ENCODE measurements around the gene FBXL17.

Gene FBXL17

DNA sequence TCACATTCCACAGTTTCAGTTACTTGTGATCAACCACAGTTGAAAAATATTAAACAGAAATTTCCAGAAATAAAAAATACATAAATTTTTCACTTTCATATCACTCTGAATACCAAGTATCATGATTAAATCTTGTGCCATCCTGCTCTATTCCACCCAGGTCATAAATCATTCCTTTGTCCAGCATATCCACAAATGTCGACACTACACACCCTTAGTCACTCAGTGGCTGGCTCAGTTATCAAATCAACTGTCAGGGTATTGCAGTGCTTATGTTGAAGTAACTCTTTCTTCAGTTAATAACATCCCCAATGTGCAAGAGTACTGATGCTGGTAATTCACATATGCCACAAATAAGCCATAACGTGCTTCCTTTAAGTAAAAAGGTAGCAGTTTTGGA lies 115.7 kb downstream of the FBXL17 start:
- peaks cover 8% of the 10 kb centered on the region for H3K4me1 ChIP-seq (ENCODE audit: control insufficient read depth, insufficient read depth, low read length)
- no peaks in the 10 kb centered on the region for H3K36me3 ChIP-seq (ENCODE audit: control insufficient read depth, insufficient read depth, low read length, severe bottlenecking)
- no peak overlapping the region for H3K9ac ChIP-seq (ENCODE audit: low read length)
- H3K4me3 ChIP-seq (ENCODE audit: low read length), result no peak overlapping the region
- no peaks in the 10 kb centered on the region for H3K9me3 ChIP-seq (ENCODE audit: control insufficient read depth, low read length)
- H3K27me3 ChIP-seq (replicated peaks; ENCODE audit: control insufficient read depth, insufficient read depth, low read length), result no peaks in the 10 kb centered on the region
- DNase-seq (ENCODE audit: low read depth), result no peak

DNA sequence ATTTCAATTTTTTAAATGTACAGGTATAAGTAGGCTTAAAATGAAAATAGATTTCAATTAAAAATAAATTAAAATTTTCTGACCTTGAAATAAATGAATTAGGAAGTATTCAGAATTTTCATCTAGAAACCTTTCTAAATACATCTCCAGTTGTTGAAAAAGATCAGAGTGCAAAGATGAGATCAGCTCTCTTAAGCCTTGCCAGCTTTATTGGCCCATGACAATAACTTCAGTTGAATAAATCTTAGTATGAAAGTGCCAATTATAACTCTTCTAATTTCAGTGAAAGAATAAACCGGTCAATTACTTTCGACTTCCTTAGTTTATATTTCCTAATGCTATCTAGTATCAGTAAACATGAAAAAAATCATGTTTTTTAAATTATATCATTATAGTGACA lies 117.4 kb downstream of the FBXL17 start:
- Histone ChIP-seq H3K9ac (ENCODE audit: low read length) (no peak overlapping the region), H3K4me1 (ENCODE audit: control insufficient read depth, insufficient read depth, low read length) (peaks cover 15% of the 10 kb centered on the region), H3K9me3 (ENCODE audit: control insufficient read depth, low read length) (no peaks in the 10 kb centered on the region), H3K36me3 (ENCODE audit: control insufficient read depth, insufficient read depth, low read length, severe bottlenecking) (no peaks in the 10 kb centered on the region), H3K4me3 (ENCODE audit: low read length) (no peak overlapping the region), H3K27me3 (replicated peaks; ENCODE audit: control insufficient read depth, insufficient read depth, low read length) (no peaks in the 10 kb centered on the region)
- no peak for DNase-seq (ENCODE audit: low read depth)

DNA sequence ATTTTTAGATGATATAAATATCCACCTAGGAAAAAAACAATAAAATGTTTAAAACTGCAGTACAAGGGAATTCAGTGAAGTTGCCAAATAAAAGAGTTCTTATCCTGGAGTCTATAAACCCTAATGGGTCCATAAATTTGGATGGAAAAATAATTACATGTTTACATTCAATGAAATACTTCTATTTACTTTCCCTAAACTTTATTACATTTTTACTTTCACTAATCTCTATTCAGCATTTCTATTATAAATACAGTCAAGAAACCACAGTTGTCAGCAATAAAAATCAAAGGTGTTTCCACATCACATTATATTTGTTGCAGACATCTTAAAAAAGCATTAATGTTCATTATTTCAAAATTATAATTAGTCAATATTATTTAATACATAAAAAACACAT lies 118.6 kb downstream of the FBXL17 start:
- Histone ChIP-seq H3K9ac (ENCODE audit: low read length) (no peak overlapping the region), H3K9me3 (ENCODE audit: control insufficient read depth, low read length) (no peaks in the 10 kb centered on the region), H3K4me1 (ENCODE audit: control insufficient read depth, insufficient read depth, low read length) (peaks cover 20% of the 10 kb centered on the region), H3K4me3 (ENCODE audit: low read length) (no peak overlapping the region), H3K27me3 (replicated peaks; ENCODE audit: control insufficient read depth, insufficient read depth, low read length) (no peaks in the 10 kb centered on the region), H3K36me3 (ENCODE audit: control insufficient read depth, insufficient read depth, low read length, severe bottlenecking) (no peaks in the 10 kb centered on the region)
- no peak for DNase-seq (ENCODE audit: low read depth)

DNA sequence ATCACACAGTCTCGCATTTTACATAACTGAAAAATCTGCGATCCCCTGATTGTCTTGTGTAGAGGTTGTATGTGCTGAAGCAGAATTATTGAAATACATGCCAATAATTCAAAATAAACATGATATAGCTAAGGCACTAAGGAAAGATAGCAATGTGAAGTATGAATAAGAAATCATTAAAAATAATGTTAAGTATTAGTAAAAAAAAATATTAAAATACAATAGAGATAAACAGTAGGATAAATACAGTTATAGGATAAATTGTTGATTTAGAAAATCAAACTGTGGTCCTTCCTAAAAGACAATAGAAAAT lies 121.1 kb downstream of the FBXL17 start:
- peak overlapping the region; percentile 46 for H3K4me3 ChIP-seq (ENCODE audit: low read length)
- H3K4me1 ChIP-seq (ENCODE audit: control insufficient read depth, insufficient read depth, low read length), result peaks cover 16% of the 10 kb centered on the region
- no peaks in the 10 kb centered on the region for H3K36me3 ChIP-seq (ENCODE audit: control insufficient read depth, insufficient read depth, low read length, severe bottlenecking)
- DNase-seq (ENCODE audit: low read depth), result no peak
- no peak overlapping the region for H3K9ac ChIP-seq (ENCODE audit: low read length)
- H3K27me3 ChIP-seq (replicated peaks; ENCODE audit: control insufficient read depth, insufficient read depth, low read length), result no peaks in the 10 kb centered on the region
- no peaks in the 10 kb centered on the region for H3K9me3 ChIP-seq (ENCODE audit: control insufficient read depth, low read length)

DNA sequence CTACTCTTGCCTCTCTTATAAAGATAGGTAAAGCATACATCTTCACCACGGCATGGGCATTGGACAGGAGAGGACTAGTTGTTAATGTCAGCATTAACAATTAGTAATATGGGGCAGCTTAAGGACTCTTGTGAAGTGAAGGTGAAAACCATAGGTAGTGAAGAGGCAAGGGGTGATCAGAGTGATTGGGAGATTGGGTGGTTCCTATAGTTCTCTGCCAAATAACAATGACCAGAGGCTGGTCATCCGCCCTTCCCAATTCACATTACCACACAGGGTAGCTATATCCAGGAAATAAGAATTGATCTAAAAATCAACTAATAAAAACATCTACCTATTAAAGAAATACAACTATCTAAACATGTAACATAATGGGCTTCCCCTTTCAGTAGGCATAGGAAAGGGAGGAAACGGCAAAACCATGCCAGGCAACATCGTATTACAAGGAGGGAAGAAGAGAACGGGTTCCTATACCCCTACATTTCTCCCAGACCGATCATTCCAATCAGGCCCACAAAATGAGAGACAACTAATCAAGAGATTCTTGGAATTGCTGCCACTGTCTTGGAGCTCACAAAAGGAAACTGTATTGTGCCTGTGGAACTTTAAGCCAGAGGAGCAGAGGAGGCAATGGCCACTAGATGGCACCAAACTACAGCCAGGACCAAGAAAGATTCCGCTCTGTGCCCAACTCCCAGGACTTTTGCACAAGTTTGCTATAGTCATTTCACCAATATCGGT lies 121.6 kb downstream of the FBXL17 start:
- Histone ChIP-seq H3K27me3 (replicated peaks; ENCODE audit: control insufficient read depth, insufficient read depth, low read length) (no peaks in the 10 kb centered on the region), H3K9ac (ENCODE audit: low read length) (peak overlapping the region; percentile 43), H3K36me3 (ENCODE audit: control insufficient read depth, insufficient read depth, low read length, severe bottlenecking) (no peaks in the 10 kb centered on the region), H3K4me3 (ENCODE audit: low read length) (peak overlapping the region; percentile 46), H3K9me3 (ENCODE audit: control insufficient read depth, low read length) (no peaks in the 10 kb centered on the region), H3K4me1 (ENCODE audit: control insufficient read depth, insufficient read depth, low read length) (peaks cover 16% of the 10 kb centered on the region)
- peak; percentile 93 for DNase-seq (ENCODE audit: low read depth)

DNA sequence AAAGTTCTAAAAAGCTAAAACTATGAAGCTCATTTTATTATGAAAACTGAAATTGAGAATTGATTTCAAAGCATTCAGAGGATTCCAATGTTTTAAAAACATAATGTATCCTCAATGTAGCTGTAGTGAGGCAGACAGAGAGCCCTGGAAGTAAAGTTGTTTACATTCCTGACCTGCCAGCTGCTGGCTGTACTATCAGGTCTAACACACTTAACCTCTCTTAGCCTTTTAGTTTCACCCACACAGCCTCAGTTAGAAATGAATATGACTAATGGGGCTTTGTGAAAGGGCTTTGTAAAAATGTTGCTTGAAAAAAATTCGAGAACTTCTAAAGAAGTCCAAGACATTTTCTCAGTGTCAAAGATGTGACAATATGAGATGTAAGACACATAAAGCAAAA lies 122.6 kb downstream of the FBXL17 start:
- H3K4me1 ChIP-seq (ENCODE audit: control insufficient read depth, insufficient read depth, low read length), result peaks cover 16% of the 10 kb centered on the region
- peak; percentile 53 for DNase-seq (ENCODE audit: low read depth)
- H3K27me3 ChIP-seq (replicated peaks; ENCODE audit: control insufficient read depth, insufficient read depth, low read length), result no peaks in the 10 kb centered on the region
- H3K4me3 ChIP-seq (ENCODE audit: low read length), result no peak overlapping the region
- H3K9me3 ChIP-seq (ENCODE audit: control insufficient read depth, low read length), result no peaks in the 10 kb centered on the region
- no peaks in the 10 kb centered on the region for H3K36me3 ChIP-seq (ENCODE audit: control insufficient read depth, insufficient read depth, low read length, severe bottlenecking)
- H3K9ac ChIP-seq (ENCODE audit: low read length), result peak overlapping the region; percentile 5

DNA sequence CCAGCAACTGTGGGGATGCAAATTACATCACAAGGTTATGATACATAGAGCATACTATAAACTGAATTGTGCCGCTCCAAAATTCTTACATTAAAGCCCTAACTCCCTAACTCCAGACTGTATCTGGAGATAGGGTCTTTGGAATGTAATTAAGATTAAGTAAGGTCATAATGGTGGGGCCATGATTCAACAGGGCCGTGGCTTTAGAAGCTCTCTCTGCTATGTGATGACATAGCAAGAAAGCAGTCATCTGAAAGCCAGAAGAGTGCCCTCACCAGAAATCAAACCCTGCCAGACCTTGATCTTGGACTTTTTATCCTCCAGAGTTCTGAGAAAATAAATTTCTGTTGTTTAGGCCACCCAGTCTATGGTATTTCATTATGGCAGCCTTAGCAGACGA lies 123.9 kb downstream of the FBXL17 start:
- peaks cover 16% of the 10 kb centered on the region for H3K4me1 ChIP-seq (ENCODE audit: control insufficient read depth, insufficient read depth, low read length)
- H3K36me3 ChIP-seq (ENCODE audit: control insufficient read depth, insufficient read depth, low read length, severe bottlenecking), result no peaks in the 10 kb centered on the region
- H3K9me3 ChIP-seq (ENCODE audit: control insufficient read depth, low read length), result no peaks in the 10 kb centered on the region
- no peak overlapping the region for H3K4me3 ChIP-seq (ENCODE audit: low read length)
- DNase-seq (ENCODE audit: low read depth), result no peak
- no peaks in the 10 kb centered on the region for H3K27me3 ChIP-seq (replicated peaks; ENCODE audit: control insufficient read depth, insufficient read depth, low read length)
- no peak overlapping the region for H3K9ac ChIP-seq (ENCODE audit: low read length)

DNA sequence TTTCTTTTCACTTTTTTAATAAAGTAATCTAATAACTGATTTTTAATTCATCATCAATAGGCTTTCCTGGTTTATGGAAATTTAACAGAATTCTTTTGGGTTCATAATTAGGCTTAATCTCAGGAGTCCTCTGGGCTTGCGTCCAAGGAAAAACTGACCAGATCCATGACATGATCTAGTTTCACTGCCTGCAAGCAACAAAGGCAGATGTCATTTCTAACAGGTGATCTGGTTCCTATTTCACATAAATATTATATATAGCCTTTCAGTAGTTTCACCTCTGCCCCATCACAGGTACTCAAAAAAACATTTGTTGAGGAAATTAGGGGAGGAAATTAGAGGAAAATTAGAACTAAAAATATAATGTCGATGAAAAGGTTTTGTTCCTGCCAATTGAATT lies 126.4 kb downstream of the FBXL17 start:
- H3K36me3 ChIP-seq (ENCODE audit: control insufficient read depth, insufficient read depth, low read length, severe bottlenecking), result no peaks in the 10 kb centered on the region
- no peak for DNase-seq (ENCODE audit: low read depth)
- no peak overlapping the region for H3K4me3 ChIP-seq (ENCODE audit: low read length)
- H3K9me3 ChIP-seq (ENCODE audit: control insufficient read depth, low read length), result no peaks in the 10 kb centered on the region
- H3K9ac ChIP-seq (ENCODE audit: low read length), result no peak overlapping the region
- peaks cover 22% of the 10 kb centered on the region for H3K4me1 ChIP-seq (ENCODE audit: control insufficient read depth, insufficient read depth, low read length)
- no peaks in the 10 kb centered on the region for H3K27me3 ChIP-seq (replicated peaks; ENCODE audit: control insufficient read depth, insufficient read depth, low read length)

DNA sequence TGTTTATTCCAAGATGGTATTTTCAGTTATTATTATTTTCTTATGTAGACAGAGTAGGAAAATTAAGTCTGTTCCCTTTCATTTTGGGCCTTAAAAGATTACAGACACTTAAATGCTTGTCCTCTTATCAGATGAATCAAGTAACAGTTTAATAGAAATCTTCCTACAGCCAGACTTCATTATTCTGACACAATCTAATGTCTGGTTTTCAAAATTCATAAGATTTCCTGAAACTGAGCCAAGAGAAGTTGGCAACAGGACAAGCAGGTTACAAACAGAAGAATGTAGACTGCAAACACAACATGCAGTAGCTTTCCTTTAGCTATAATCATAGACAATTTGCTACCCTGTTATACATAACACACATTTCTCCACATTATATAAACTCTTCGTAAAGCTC lies 130.5 kb downstream of the FBXL17 start:
- Histone ChIP-seq H3K9ac (ENCODE audit: low read length) (no peak overlapping the region), H3K4me1 (ENCODE audit: control insufficient read depth, insufficient read depth, low read length) (peaks cover 8% of the 10 kb centered on the region), H3K27me3 (replicated peaks; ENCODE audit: control insufficient read depth, insufficient read depth, low read length) (no peaks in the 10 kb centered on the region), H3K4me3 (ENCODE audit: low read length) (no peak overlapping the region), H3K9me3 (ENCODE audit: control insufficient read depth, low read length) (no peaks in the 10 kb centered on the region), H3K36me3 (ENCODE audit: control insufficient read depth, insufficient read depth, low read length, severe bottlenecking) (no peaks in the 10 kb centered on the region)
- peak; percentile 34 for DNase-seq (ENCODE audit: low read depth)

DNA sequence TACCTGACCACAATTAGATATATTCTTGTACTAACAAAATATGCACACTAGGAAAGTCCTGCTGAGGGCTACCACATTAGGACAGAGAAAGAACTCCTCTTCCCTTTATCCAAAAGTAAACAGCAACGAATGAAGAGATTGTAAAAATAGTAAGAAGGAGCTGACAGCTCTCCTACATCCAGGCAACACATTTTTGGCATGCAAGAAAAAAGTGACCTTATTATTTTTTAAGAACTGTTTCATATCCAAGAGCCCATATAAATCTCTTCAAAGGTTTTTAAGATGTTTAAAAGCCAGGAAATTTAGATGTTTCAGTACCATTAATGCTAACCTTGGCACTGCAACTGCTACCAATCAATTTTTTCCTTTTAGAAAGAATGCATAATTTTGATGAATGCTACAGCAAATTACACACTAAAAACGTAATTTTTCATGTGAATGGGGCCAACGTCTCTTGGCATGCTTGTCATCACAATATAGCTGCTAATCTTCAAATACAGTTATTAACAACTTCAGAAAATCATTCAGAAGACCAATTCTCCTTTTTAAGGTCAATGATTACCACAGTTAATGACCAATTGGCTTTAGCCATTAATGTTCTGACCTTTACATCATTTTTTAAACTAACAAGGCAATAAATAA lies 132.0 kb downstream of the FBXL17 start:
- Histone ChIP-seq H3K4me1 (ENCODE audit: control insufficient read depth, insufficient read depth, low read length) (peaks cover 8% of the 10 kb centered on the region), H3K4me3 (ENCODE audit: low read length) (no peak overlapping the region), H3K9me3 (ENCODE audit: control insufficient read depth, low read length) (no peaks in the 10 kb centered on the region), H3K36me3 (ENCODE audit: control insufficient read depth, insufficient read depth, low read length, severe bottlenecking) (no peaks in the 10 kb centered on the region), H3K27me3 (replicated peaks; ENCODE audit: control insufficient read depth, insufficient read depth, low read length) (no peaks in the 10 kb centered on the region), H3K9ac (ENCODE audit: low read length) (no peak overlapping the region)
- DNase-seq (ENCODE audit: low read depth), result no peak

DNA sequence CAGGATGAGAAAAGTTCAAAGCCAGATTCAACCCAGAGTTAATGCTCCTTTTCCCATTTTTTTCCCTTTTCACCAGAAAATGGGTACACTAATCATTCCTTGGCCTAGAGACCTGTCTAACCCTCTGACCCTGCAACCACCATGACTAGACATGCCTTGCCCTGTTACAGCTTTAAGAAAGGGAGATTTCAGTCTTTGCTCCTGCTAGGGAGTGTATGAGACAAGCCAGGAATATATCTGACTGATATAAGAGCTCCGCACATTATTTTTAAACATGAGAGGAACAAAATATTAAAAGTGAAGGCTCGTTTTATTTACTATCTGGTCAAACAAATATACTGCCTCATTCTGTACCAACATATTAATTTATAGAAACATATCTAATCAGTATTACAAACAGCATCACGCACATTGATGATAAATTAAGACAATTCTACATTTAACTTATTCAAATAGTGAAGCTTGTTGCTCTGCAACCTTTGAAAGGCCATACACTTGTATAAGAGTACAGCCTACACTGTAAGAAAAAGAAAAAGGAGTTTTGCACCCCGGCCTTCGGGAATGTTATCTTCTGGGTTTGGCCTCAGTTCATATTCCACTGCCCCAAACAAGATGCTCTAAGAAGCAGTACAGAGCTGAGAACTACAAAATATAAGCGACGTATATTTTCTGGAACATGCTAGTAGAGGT lies 132.7 kb downstream of the FBXL17 start:
- Histone ChIP-seq H3K27me3 (replicated peaks; ENCODE audit: control insufficient read depth, insufficient read depth, low read length) (no peaks in the 10 kb centered on the region), H3K36me3 (ENCODE audit: control insufficient read depth, insufficient read depth, low read length, severe bottlenecking) (no peaks in the 10 kb centered on the region), H3K4me1 (ENCODE audit: control insufficient read depth, insufficient read depth, low read length) (peaks cover 8% of the 10 kb centered on the region), H3K9ac (ENCODE audit: low read length) (no peak overlapping the region), H3K4me3 (ENCODE audit: low read length) (no peak overlapping the region), H3K9me3 (ENCODE audit: control insufficient read depth, low read length) (no peaks in the 10 kb centered on the region)
- no peak for DNase-seq (ENCODE audit: low read depth)
